Coronary artery (tissue), 2 donors: ENCODE data around the gene PCSK9.

Source experiments
- DNase-seq: peaks from one replicate; pipeline ENCODE4 v3.0.0-alpha.2; 2017; ENCODE audit warnings: low spot score
- H3K27ac ChIP-seq, 2 donors: fragments of 200-600 bp; sonication (generic); one replicate each; pipeline ENCODE4 v1.5.1; 2016 to 2019
- H3K4me3 ChIP-seq: fragments of 200-600 bp; sonication (generic); 2 replicates; pipeline ENCODE4 v1.5.1; 2016; ENCODE audit warnings: mild to moderate bottlenecking, moderate library complexity
- CTCF ChIP-seq: fragments of 200-600 bp; sonication (generic); IDR thresholded peaks from one replicate; pipeline ENCODE4 v1.5.1; 2019; ENCODE audit warnings: antibody characterized with exemption

The PCSK9 gene

GRCh38 chr1:55079651-55080050 is 40.3 kb downstream of the PCSK9 start:
- no peak for TF ChIP-seq CTCF

GRCh38 chr1:55081188-55081904 is 42.0 kb downstream of the PCSK9 start:
- DNase-seq, result no peak
- Histone ChIP-seq H3K4me3 (no peak overlapping the region), H3K27ac (no peak overlapping the region)
- TF ChIP-seq CTCF, result no peak

More at GRCh38 chr1:55079651-55080050, 40.3 kb downstream of the PCSK9 start:
- DNase-seq, result no peak
- no peak overlapping the region for H3K27ac ChIP-seq
- no peak overlapping the region for H3K4me3 ChIP-seq

GRCh38 chr1:55081905-55082296 is 42.6 kb downstream of the PCSK9 start:
- no peak for DNase-seq
- no peak overlapping the region for H3K4me3 ChIP-seq
- no peak for TF ChIP-seq CTCF
- no peak overlapping the region for H3K27ac ChIP-seq

GRCh38 chr1:55084257-55084656 is 44.9 kb downstream of the PCSK9 start:
- Histone ChIP-seq H3K27ac (no peak overlapping the region), H3K4me3 (no peak overlapping the region)
- DNase-seq, result no peak
- TF ChIP-seq CTCF, result no peak

GRCh38 chr1:55087439-55087838 is 48.1 kb downstream of the PCSK9 start:
- no peak for DNase-seq
- H3K4me3 ChIP-seq, result no peak overlapping the region
- no peak overlapping the region for H3K27ac ChIP-seq
- no peak for TF ChIP-seq CTCF

GRCh38 chr1:55088413-55088812 is 49.1 kb downstream of the PCSK9 start:
- DNase-seq, result no peak
- Histone ChIP-seq H3K4me3 (no peak overlapping the region), H3K27ac (no peak overlapping the region)
- no peak for TF ChIP-seq CTCF

- TF ChIP-seq CTCF, result no peak
- no peak overlapping the region for H3K4me3 ChIP-seq
- no peak for DNase-seq
- H3K27ac ChIP-seq, result no peak overlapping the region
Observed at GRCh38 chr1:55089683-55090082, 50.3 kb downstream of the PCSK9 start.
